ENCODE data around the gene ALG1.

The ALG1 gene

DNA sequence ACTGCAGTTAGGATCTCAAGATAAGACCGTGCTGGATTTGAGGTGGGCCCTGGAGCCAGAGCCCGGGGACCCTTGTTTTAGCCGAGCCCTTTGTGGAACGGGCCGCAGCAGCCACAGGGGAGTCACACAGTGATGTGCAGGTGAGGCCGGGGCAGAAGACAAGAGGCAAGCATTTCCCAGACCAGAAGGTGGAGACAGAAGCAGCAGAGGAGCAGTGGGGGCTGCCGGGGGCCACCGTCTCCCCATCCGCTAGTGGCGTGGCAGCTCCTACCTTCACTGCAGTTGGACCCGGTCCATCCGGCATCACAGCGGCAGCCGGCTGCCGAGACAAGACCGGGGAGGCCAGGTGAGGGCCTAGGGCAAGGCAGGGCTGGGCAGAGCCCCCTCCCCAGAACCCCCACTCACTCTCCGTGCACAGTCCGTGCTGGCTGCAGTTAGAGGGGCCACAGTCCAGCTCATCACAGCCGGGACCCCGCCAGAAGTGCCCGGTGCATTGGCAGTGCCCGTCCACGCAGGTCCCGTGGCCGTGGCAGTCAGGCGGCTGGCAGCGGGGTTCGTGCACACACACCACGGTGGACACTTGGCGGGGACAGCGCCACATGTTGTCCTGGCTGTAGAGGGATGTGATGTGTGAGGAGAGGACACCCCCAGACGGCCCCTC, 43.9 kb upstream of the ALG1 start:
- Histone ChIP-seq H3K9ac (ENCODE audit: low read length) (no peak overlapping the region), H3F3A (ENCODE audit: insufficient read depth) (no peaks in the 10 kb centered on the region), H3K27ac (ENCODE audit: low read depth, low read length) (no peak overlapping the region), H4K20me1 (ENCODE audit: low read depth, low read length) (no peaks in the 10 kb centered on the region), H3K9me2 (replicated peaks; ENCODE audit: insufficient read depth, low read length) (no peaks in the 10 kb centered on the region), H3K79me2 (ENCODE audit: insufficient read depth, low read length) (no peaks in the 10 kb centered on the region), H3K4me2 (ENCODE audit: low read depth, low read length, poor library complexity, severe bottlenecking) (no peak overlapping the region), H3K27me3 (ENCODE audit: low read length) (no peaks in the 10 kb centered on the region), H3K4me3 (ENCODE audit: insufficient read depth, low read length, poor library complexity, severe bottlenecking) (no peak overlapping the region), H3K36me3 (ENCODE audit: low read length) (no peaks in the 10 kb centered on the region), H2AFZ (ENCODE audit: low read depth, low read length, severe bottlenecking) (no peak overlapping the region), H3K9me3 (ENCODE audit: insufficient read depth, low read length) (no peaks in the 10 kb centered on the region)
- TF ChIP-seq, protein P1, sequence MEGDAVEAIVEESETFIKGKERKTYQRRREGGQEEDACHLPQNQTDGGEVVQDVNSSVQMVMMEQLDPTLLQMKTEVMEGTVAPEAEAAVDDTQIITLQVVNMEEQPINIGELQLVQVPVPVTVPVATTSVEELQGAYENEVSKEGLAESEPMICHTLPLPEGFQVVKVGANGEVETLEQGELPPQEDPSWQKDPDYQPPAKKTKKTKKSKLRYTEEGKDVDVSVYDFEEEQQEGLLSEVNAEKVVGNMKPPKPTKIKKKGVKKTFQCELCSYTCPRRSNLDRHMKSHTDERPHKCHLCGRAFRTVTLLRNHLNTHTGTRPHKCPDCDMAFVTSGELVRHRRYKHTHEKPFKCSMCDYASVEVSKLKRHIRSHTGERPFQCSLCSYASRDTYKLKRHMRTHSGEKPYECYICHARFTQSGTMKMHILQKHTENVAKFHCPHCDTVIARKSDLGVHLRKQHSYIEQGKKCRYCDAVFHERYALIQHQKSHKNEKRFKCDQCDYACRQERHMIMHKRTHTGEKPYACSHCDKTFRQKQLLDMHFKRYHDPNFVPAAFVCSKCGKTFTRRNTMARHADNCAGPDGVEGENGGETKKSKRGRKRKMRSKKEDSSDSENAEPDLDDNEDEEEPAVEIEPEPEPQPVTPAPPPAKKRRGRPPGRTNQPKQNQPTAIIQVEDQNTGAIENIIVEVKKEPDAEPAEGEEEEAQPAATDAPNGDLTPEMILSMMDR (IDR thresholded peaks at IDR 0.05; ENCODE audit: insufficient read depth, low read length, poor library complexity, severe bottlenecking), result no peak
- no peak for TF ChIP-seq EZH2phosphoT487 (conservative IDR thresholded peaks at IDR 0.05; ENCODE audit: low read length)

DNA sequence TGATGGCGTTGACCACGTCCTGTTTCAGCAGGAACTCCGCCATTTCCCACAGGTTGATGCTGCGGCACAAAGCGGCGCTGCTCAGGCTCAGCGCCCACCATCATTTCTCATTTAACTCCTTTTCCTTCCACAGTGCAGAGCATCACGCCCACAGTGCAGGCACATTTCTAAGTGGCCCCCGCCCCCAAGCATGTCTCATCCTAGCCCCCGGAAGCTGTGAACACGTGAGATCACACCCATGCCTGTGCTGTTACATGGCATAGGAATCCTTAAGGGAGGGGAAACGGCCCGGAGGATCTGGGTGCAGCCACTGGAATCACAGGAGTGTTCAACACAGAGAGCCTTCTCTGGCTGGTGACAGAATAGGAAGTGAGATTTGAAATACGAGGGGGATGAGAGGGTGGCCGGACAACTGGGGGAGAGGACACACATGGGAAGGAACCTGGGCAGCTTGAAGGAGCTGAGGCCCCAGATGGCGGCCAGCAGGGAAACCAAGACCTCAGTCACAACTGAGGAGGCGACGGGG, 42.6 kb upstream of the ALG1 start:
- TF ChIP-seq, protein P1 (IDR thresholded peaks at IDR 0.05; ENCODE audit: insufficient read depth, low read length, poor library complexity, severe bottlenecking), result no peak
- TF ChIP-seq EZH2phosphoT487 (conservative IDR thresholded peaks at IDR 0.05; ENCODE audit: low read length), result no peak
- Histone ChIP-seq H3K9me3 (ENCODE audit: insufficient read depth, low read length) (no peaks in the 10 kb centered on the region), H3K9me2 (replicated peaks; ENCODE audit: insufficient read depth, low read length) (no peaks in the 10 kb centered on the region), H2AFZ (ENCODE audit: low read depth, low read length, severe bottlenecking) (no peak overlapping the region), H3K4me2 (ENCODE audit: low read depth, low read length, poor library complexity, severe bottlenecking) (no peak overlapping the region), H3K79me2 (ENCODE audit: insufficient read depth, low read length) (no peaks in the 10 kb centered on the region), H3K27ac (ENCODE audit: low read depth, low read length) (no peak overlapping the region), H3K36me3 (ENCODE audit: low read length) (no peaks in the 10 kb centered on the region), H3K4me3 (ENCODE audit: insufficient read depth, low read length, poor library complexity, severe bottlenecking) (no peak overlapping the region), H3K27me3 (ENCODE audit: low read length) (no peaks in the 10 kb centered on the region), H3K9ac (ENCODE audit: low read length) (no peak overlapping the region), H3F3A (ENCODE audit: insufficient read depth) (no peaks in the 10 kb centered on the region), H4K20me1 (ENCODE audit: low read depth, low read length) (no peaks in the 10 kb centered on the region)

DNA sequence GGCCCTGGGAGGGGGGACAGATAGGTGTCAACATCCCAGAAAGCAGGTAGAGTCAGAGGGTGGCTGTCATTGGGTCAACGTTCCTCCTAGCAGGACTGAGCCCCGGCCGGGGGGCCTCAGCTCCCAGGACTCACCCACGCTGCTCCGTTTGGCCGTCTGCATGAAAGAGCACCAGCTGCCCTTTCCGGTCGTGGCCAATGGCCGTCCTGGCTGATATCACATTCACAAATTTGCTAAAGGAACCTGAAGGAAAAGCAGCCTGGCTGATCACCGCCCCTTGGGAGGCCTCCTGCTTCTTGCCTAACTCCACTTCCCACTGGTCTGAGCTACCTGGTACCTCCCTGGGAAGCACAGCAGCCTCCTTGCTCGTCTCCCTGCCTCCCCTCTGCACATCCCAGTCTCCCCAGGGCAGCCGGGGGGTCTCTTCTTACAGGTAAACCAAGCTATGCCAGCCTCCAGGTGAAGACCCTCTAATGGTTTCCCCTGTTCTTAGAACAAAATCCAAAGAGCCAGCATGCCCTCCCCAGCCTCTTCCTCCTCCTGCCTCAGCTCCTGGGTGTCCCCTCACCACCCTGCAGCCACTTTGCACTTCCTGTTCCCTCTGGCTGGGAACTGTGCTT, 41.3 kb upstream of the ALG1 start:
- TF ChIP-seq, protein P1 (IDR thresholded peaks at IDR 0.05; ENCODE audit: insufficient read depth, low read length, poor library complexity, severe bottlenecking), result no peak
- TF ChIP-seq EZH2phosphoT487 (conservative IDR thresholded peaks at IDR 0.05; ENCODE audit: low read length), result no peak
- H3K9me3 ChIP-seq (ENCODE audit: insufficient read depth, low read length), result no peaks in the 10 kb centered on the region
- no peaks in the 10 kb centered on the region for H3K9me2 ChIP-seq (replicated peaks; ENCODE audit: insufficient read depth, low read length)
- H2AFZ ChIP-seq (ENCODE audit: low read depth, low read length, severe bottlenecking), result no peak overlapping the region
- no peak overlapping the region for H3K4me2 ChIP-seq (ENCODE audit: low read depth, low read length, poor library complexity, severe bottlenecking)
- no peak overlapping the region for H3K4me3 ChIP-seq (ENCODE audit: insufficient read depth, low read length, poor library complexity, severe bottlenecking)
- no peak overlapping the region for H3K27ac ChIP-seq (ENCODE audit: low read depth, low read length)
- no peaks in the 10 kb centered on the region for H3K36me3 ChIP-seq (ENCODE audit: low read length)
- H4K20me1 ChIP-seq (ENCODE audit: low read depth, low read length), result no peaks in the 10 kb centered on the region
- no peak overlapping the region for H3K9ac ChIP-seq (ENCODE audit: low read length)
- no peaks in the 10 kb centered on the region for H3K27me3 ChIP-seq (ENCODE audit: low read length)
- no peaks in the 10 kb centered on the region for H3F3A ChIP-seq (ENCODE audit: insufficient read depth)
- H3K79me2 ChIP-seq (ENCODE audit: insufficient read depth, low read length), result no peaks in the 10 kb centered on the region

Data from SU-DHL-6 (cell line).